Measurements from ENCODE around the gene TPSAB1.

- TF ChIP-seq EZH2 (IDR thresholded peaks at IDR 0.05; ENCODE audit: low read length, unreplicated experiment) (no peak), EZH2phosphoT487 (IDR thresholded peaks at IDR 0.05; ENCODE audit: borderline replicate concordance, low read length) (no peak)
- TF ChIP-seq, protein P1, sequence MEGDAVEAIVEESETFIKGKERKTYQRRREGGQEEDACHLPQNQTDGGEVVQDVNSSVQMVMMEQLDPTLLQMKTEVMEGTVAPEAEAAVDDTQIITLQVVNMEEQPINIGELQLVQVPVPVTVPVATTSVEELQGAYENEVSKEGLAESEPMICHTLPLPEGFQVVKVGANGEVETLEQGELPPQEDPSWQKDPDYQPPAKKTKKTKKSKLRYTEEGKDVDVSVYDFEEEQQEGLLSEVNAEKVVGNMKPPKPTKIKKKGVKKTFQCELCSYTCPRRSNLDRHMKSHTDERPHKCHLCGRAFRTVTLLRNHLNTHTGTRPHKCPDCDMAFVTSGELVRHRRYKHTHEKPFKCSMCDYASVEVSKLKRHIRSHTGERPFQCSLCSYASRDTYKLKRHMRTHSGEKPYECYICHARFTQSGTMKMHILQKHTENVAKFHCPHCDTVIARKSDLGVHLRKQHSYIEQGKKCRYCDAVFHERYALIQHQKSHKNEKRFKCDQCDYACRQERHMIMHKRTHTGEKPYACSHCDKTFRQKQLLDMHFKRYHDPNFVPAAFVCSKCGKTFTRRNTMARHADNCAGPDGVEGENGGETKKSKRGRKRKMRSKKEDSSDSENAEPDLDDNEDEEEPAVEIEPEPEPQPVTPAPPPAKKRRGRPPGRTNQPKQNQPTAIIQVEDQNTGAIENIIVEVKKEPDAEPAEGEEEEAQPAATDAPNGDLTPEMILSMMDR (conservative IDR thresholded peaks at IDR 0.05; ENCODE audit: low read depth, low read length), result no peak
These were observed 51.1 kb downstream of the TPSAB1 start for GRCh38 chr16:1291576-1291974.

Measured in PC-3 (cell line).